SK-N-SH treated with all-trans-retinoic acid at 6 μM for 48 hours (cell line): ENCODE measurements around the gene EIF3A.

ENCODE experiments used
- ARNTL ChIP-seq: fragments of 450-650 bp; formaldehyde crosslinking; IDR thresholded peaks from 2 replicates; pipeline ENCODE4 v1.5.0; 2020; ENCODE audit warnings: low read depth, mild to moderate bottlenecking, moderate library complexity, borderline replicate concordance
- BACH2 ChIP-seq: fragments of 250-450 bp; sonication (Bioruptor Pico); IDR thresholded peaks from 2 replicates; pipeline ENCODE4 v1.9.0; 2021; ENCODE audit warnings: mild to moderate bottlenecking, borderline replicate concordance
- CSDC2 ChIP-seq: fragments of 250-450 bp; sonication (Bioruptor Pico); IDR thresholded peaks from 2 replicates; pipeline ENCODE4 v1.5.0; 2020; ENCODE audit warnings: mild to moderate bottlenecking, moderate library complexity
- CSRNP3 ChIP-seq: fragments of 250-450 bp; sonication (Bioruptor Pico); IDR thresholded peaks from 2 replicates; pipeline ENCODE4 v1.5.1; 2021; ENCODE audit warnings: mild to moderate bottlenecking, moderate library complexity
- ISL1 ChIP-seq: fragments of 250-450 bp; sonication (Bioruptor Pico); IDR thresholded peaks from 2 replicates; pipeline ENCODE4 v2.1.2; 2022; ENCODE audit warnings: mild to moderate bottlenecking, moderate library complexity
- OSR1 ChIP-seq: fragments of 250-450 bp; sonication (Bioruptor Pico); IDR thresholded peaks from 2 replicates; pipeline ENCODE4 v1.8.0; 2022; ENCODE audit warnings: moderate library complexity, mild to moderate bottlenecking, inconsistent platforms
- PATZ1 ChIP-seq: fragments of 250-450 bp; sonication (Bioruptor Pico); IDR thresholded peaks from 2 replicates; pipeline ENCODE4 v1.8.0; 2020; ENCODE audit warnings: mild to moderate bottlenecking, moderate library complexity, borderline replicate concordance
- POU6F1 ChIP-seq: fragments of 250-450 bp; sonication (Bioruptor Pico); IDR thresholded peaks from 2 replicates; pipeline ENCODE4 v1.8.0; 2021; ENCODE audit warnings: low read depth, mild to moderate bottlenecking, moderate library complexity, borderline replicate concordance
- RARB ChIP-seq: fragments of 250-450 bp; sonication (Bioruptor Pico); IDR thresholded peaks from 2 replicates; pipeline ENCODE4 v1.8.0; 2021; ENCODE audit warnings: mild to moderate bottlenecking, moderate library complexity
- TOX ChIP-seq: fragments of 250-450 bp; sonication (Bioruptor Pico); IDR thresholded peaks from 2 replicates; pipeline ENCODE4 v1.8.0; 2021; ENCODE audit warnings: mild to moderate bottlenecking, moderate library complexity, borderline replicate concordance
- ZC3H10 ChIP-seq: fragments of 250-450 bp; sonication (Bioruptor Pico); IDR thresholded peaks from 2 replicates; pipeline ENCODE4 v1.5.1; 2021; ENCODE audit warnings: mild to moderate bottlenecking, moderate library complexity
- ZFP30 ChIP-seq: fragments of 450-650 bp; formaldehyde crosslinking; IDR thresholded peaks from 2 replicates; pipeline ENCODE4 v1.5.0; 2022; ENCODE audit warnings: mild to moderate bottlenecking, moderate library complexity
- ZNF565 ChIP-seq: fragments of 450-650 bp; formaldehyde crosslinking; conservative IDR thresholded peaks from 2 replicates; pipeline ENCODE4 v1.5.0; 2020; ENCODE audit warnings: low read depth, mild to moderate bottlenecking, moderate library complexity
- ZNF8 ChIP-seq: fragments of 450-650 bp; formaldehyde crosslinking; IDR thresholded peaks from 2 replicates; pipeline ENCODE4 v1.5.0; 2020; ENCODE audit warnings: mild to moderate bottlenecking, moderate library complexity

GRCh38 chr10:118994321-118994720, 86.3 kb downstream of the EIF3A start:
- TF ChIP-seq PATZ1 (no peak), ZC3H10 (no peak), ISL1 (CRISPR knock-in tag) (no peak), RARB (CRISPR knock-in tag) (no peak), POU6F1 (CRISPR knock-in tag) (no peak), TOX (CRISPR knock-in tag) (no peak), CSRNP3 (CRISPR knock-in tag) (no peak), OSR1 (CRISPR knock-in tag) (no peak), BACH2 (CRISPR knock-in tag) (no peak), ZFP30 (CRISPR knock-in tag) (no peak), ARNTL (CRISPR knock-in tag) (no peak), CSDC2 (no peak), ZNF565 (no peak), ZNF8 (CRISPR knock-in tag) (no peak)
